ENCODE data around the gene PPIA. TPM values are rescaled to one million over a fixed set of nuclear protein-coding genes. Genes with fewer than 3 reads are reported as not detected.

The PPIA gene
- total and polyA plus RNA-seq, 9 donors = 644 to 2,091 (median 796) TPM

DNA sequence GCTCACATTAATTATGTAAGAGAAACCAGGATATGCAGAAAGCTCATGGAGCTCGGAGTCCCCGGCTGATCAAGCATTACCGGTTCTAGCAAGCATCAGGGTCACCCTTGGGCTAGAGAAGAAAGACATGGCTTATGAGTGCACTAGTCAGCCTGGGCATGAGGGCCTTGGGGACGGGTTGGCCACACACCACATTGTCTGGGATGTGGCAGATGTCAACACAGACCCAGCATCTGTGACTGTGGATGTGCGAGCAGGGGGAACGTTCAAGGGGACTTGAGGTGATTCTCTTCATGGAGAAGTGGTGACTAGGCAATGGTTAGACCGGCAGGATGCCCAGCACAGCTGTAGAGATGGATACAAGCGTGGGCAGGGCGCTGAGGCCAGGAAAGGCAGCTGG, 34.2 kb upstream of the PPIA start:
- DNase-seq = no peak
- Histone ChIP-seq H3K27ac (no peak overlapping the region), H3K27me3 (no peaks in the 10 kb centered on the region), H3K4me3 (no peak overlapping the region), H3K36me3 (no peaks in the 10 kb centered on the region), H3K4me1 (ENCODE audit: insufficient read depth) (peaks cover 2% of the 10 kb centered on the region), H3K9me3 (no peaks in the 10 kb centered on the region)
- WGBS, 3 donors = 74 to 87% (median 79%) methylated on average over 9 of the region's 9 CpGs
- no peak for TF ChIP-seq EP300 (IDR thresholded peaks at IDR 0.05)
- TF ChIP-seq CTCF (IDR thresholded peaks at IDR 0.05) = no peak
- no peak for TF ChIP-seq POLR2A (IDR thresholded peaks at IDR 0.05)
- intact Hi-C loops (cut with DNase I) = loop anchor here in 1 of 4 donors (5.0 kb wide), 1 partner anchor 35 kb away; the partner anchor contains the start of gene PPIA

DNA sequence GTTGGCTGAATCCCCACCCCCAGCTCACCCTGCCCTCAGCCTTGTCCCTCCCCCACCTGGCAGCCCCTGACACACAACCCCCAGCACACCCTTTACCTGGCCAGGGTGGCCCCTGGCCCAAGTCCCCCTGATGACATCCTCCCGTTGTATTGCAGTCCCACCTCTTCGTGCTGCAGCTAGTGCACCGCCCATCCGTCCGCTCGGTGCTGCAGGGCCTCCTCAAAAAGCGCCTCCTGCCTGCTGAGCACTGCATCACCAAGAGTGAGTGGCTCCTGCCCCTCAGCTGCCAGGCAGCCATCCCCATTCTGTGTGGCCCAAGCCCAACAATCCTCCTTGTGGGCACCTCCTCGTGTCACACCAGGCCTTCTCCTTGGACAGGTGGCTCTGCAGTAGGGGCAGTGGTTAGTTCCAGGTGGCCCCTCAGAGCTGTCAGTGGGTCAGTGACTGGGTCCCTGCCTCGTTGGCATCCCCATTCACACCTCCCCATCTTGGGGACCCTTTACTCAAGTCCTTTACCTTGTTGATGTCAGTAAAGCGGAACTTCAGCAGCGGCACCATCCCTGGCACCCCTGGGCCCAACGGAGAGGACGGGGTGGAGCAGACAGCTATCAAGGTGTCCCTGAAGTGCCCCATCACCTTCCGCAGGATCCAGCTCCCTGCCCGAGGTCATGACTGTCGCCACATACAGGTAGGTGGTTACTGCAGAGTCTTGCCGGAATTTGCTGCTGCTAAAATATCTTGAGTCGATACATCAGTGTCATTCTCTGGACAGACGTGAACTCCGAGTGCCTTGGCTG, 33.6 kb upstream of the PPIA start:
- H3K36me3 ChIP-seq = no peaks in the 10 kb centered on the region
- no peak for TF ChIP-seq EP300 (IDR thresholded peaks at IDR 0.05)
- no peak for TF ChIP-seq CTCF (IDR thresholded peaks at IDR 0.05)
- no peak for TF ChIP-seq POLR2A (IDR thresholded peaks at IDR 0.05)
- H3K27ac ChIP-seq = no peak overlapping the region
- no peaks in the 10 kb centered on the region for H3K9me3 ChIP-seq
- intact Hi-C loops (cut with DNase I) = loop anchor here in 1 of 4 donors (5.0 kb wide), 1 partner anchor 34 kb away; the partner anchor contains the start of gene PPIA
- DNase-seq = no peak
- peaks cover 4% of the 10 kb centered on the region for H3K4me1 ChIP-seq (ENCODE audit: insufficient read depth)
- 90 to 94% (median 90%) methylated on average over 20 of the region's 20 CpGs for WGBS, 3 donors
- H3K27me3 ChIP-seq = no peaks in the 10 kb centered on the region
- H3K4me3 ChIP-seq = no peak overlapping the region

DNA sequence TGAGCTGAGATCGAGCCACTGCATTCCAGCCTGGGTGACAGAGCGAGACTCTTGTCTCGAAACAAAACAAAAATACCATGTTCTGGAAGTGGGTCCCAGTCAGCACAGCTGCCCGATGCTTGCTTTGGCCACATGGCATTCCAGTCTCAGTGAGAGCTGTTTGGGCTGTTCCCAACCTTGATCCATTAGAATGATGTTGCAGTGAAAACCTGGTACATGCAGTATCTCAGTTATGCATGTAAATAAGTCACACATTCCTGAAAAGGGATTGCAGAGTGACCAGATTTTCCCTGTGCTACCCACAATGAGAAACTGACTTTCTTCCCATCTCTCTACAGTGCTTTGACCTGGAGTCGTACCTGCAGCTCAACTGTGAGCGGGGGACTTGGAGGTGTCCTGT, 32.4 kb upstream of the PPIA start:
- no peaks in the 10 kb centered on the region for H3K27me3 ChIP-seq
- H3K9me3 ChIP-seq = no peaks in the 10 kb centered on the region
- no peaks in the 10 kb centered on the region for H3K36me3 ChIP-seq
- no peak overlapping the region for H3K27ac ChIP-seq
- DNase-seq = no peak
- 91 to 95% (median 94%) methylated on average over 6 of the region's 6 CpGs for WGBS, 3 donors
- H3K4me1 ChIP-seq (ENCODE audit: insufficient read depth) = peaks cover 11% of the 10 kb centered on the region
- intact Hi-C loops (cut with DNase I) = loop anchor here in 1 of 4 donors (5.0 kb wide), 1 partner anchor 33 kb away; the partner anchor contains the start of gene PPIA
- H3K4me3 ChIP-seq = no peak overlapping the region
- no peak for TF ChIP-seq CTCF (IDR thresholded peaks at IDR 0.05)
- no peak for TF ChIP-seq EP300 (IDR thresholded peaks at IDR 0.05)
- TF ChIP-seq POLR2A (IDR thresholded peaks at IDR 0.05) = no peak

GRCh38 chr7:44764665-44765578, 31.6 kb upstream of the PPIA start:
- Histone ChIP-seq H3K9me3 (no peaks in the 10 kb centered on the region), H3K27ac (no peak overlapping the region), H3K4me1 (ENCODE audit: insufficient read depth) (peaks cover 12% of the 10 kb centered on the region), H3K4me3 (no peak overlapping the region), H3K27me3 (no peaks in the 10 kb centered on the region), H3K36me3 (no peaks in the 10 kb centered on the region)
- DNase-seq = no peak
- intact Hi-C loops (cut with DNase I) = loop anchor here in 1 of 4 donors (5.0 kb wide), 1 partner anchor 32 kb away; the partner anchor contains the start of gene PPIA
- WGBS, 3 donors = 74 to 75% (median 74%) methylated on average over 22 of the region's 22 CpGs
- TF ChIP-seq POLR2A (IDR thresholded peaks at IDR 0.05) (no peak), EP300 (IDR thresholded peaks at IDR 0.05) (no peak), CTCF (IDR thresholded peaks at IDR 0.05) (no peak)
